ENCODE results near the gene STAT1. TPM values are rescaled to one million over a fixed set of nuclear protein-coding genes. Genes with fewer than 3 reads are reported as not detected.

STAT1 gene
- polyA plus RNA-seq, 3 donors, result 51.3 to 126 (median 110) TPM

DNA sequence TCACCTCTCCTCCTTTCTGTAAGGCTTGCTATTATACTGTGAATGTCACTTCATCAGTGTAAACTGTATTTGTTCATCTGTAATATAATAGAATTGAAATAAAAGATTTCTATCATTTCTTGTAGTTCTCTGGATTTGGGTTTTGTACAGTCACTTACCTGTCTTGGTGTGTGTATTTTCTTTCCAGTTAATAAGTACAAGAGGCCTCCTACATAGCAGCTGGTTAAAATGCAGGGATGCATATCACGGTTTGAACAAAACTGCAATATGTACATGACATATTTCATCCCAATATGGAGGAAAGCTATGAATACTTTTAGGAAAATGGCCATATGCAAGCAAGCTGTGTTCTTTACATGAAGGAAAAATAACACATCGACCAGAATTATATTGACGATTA is 5.4 kb upstream of the STAT1 start:
- Histone ChIP-seq H4K20me1 (ENCODE audit: insufficient read depth, low read length) (no peaks in the 10 kb centered on the region), H2AFZ (ENCODE audit: insufficient read depth, low read depth, low read length, poor library complexity, severe bottlenecking) (no peak overlapping the region), H3K36me3 (replicated peaks in 1 of 2; ENCODE audit: control insufficient read depth in 1 of 2, insufficient read depth in 2 of 2, low read length in 2 of 2) (no peaks in the 10 kb centered on the region), H3K9ac (ENCODE audit: insufficient read depth, low read length, poor library complexity, severe bottlenecking) (no peak overlapping the region), H3K4me1 (ENCODE audit: control insufficient read depth in 1 of 2, insufficient read depth in 2 of 2, low read length in 2 of 2) (peaks cover 28 to 43% of the 10 kb centered on the region in 2 donors), H3K79me2 (ENCODE audit: insufficient read depth, low read length) (no peaks in the 10 kb centered on the region), H3K27ac (ENCODE audit: low read depth in 1 of 2, low read length in 2 of 2) (no peak overlapping the region), H3K4me2 (replicated peaks; ENCODE audit: extremely low read depth, low read length, poor library complexity, severe bottlenecking) (no peak overlapping the region), H3K27me3 (ENCODE audit: control insufficient read depth in 2 of 2, insufficient read depth in 2 of 2, low read length in 2 of 2) (no peaks in the 10 kb centered on the region), H3K9me3 (replicated peaks in 1 of 2; ENCODE audit: control insufficient read depth in 1 of 2, insufficient read depth in 1 of 2, low read length in 2 of 2) (no peaks in the 10 kb centered on the region), H3K4me3 (replicated peaks in 1 of 3; ENCODE audit: low read depth in 2 of 3, low read length in 3 of 3) (no peak overlapping the region)
- WGBS (ENCODE audit: insufficient coverage), result no CpG with 5 or more reads among the region's 3 CpGs
- Mint-ChIP-seq H3K36me3 (no peaks in the 10 kb centered on the region), H3K27ac (no peak overlapping the region), H3K9me3 (peaks cover 0 to 4% (median 0%) of the 10 kb centered on the region in 7 donors), H3K4me1 (peaks cover 4% of the 10 kb centered on the region), H3K4me3 (no peak overlapping the region), H3K27me3 (ENCODE audit: low read depth in 3 of 3) (peaks cover 0 to 2% (median 0%) of the 10 kb centered on the region in 3 donors)
- TF ChIP-seq, protein P1, sequence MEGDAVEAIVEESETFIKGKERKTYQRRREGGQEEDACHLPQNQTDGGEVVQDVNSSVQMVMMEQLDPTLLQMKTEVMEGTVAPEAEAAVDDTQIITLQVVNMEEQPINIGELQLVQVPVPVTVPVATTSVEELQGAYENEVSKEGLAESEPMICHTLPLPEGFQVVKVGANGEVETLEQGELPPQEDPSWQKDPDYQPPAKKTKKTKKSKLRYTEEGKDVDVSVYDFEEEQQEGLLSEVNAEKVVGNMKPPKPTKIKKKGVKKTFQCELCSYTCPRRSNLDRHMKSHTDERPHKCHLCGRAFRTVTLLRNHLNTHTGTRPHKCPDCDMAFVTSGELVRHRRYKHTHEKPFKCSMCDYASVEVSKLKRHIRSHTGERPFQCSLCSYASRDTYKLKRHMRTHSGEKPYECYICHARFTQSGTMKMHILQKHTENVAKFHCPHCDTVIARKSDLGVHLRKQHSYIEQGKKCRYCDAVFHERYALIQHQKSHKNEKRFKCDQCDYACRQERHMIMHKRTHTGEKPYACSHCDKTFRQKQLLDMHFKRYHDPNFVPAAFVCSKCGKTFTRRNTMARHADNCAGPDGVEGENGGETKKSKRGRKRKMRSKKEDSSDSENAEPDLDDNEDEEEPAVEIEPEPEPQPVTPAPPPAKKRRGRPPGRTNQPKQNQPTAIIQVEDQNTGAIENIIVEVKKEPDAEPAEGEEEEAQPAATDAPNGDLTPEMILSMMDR (IDR thresholded peaks at IDR 0.05), result no peak
- intact Hi-C loops (cut with micrococcal nuclease), result no loop called here
- no peak for DNase-seq

DNA sequence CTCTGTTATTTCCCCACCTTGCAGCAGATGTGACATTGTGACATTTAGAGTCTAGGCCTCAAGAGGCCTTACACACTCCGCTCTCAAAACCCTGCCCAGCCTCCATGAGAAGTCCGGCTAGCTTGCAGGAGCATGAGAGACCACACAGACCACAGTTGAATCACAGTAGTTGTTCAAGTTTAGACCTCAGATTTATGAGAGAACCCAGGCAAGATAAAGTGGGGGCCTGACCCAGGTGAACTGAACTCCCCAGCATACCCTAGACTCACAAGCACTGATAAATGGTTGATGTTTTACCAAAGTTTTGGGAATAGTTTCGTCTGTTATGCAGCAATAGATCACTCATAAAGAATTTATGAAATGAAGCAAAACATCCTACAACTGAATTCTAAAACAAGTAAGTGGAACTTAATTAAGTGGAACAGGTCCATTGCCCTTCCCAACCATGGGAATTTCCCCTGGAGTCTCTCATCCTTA is 4.7 kb upstream of the STAT1 start:
- peaks cover 3% of the 10 kb centered on the region for H4K20me1 ChIP-seq (ENCODE audit: insufficient read depth, low read length)
- Mint-ChIP-seq H3K9me3 (peaks cover 0 to 4% (median 0%) of the 10 kb centered on the region in 7 donors), H3K36me3 (no peaks in the 10 kb centered on the region), H3K4me3 (no peak overlapping the region), H3K4me1 (peaks cover 4% of the 10 kb centered on the region), H3K27ac (peak overlapping the region in 1 of 7 donors; percentile 52), H3K27me3 (ENCODE audit: low read depth in 3 of 3) (peaks cover 0 to 2% (median 0%) of the 10 kb centered on the region in 3 donors)
- no peak overlapping the region for H3K27ac ChIP-seq (ENCODE audit: low read depth in 1 of 2, low read length in 2 of 2)
- H3K9ac ChIP-seq (ENCODE audit: insufficient read depth, low read length, poor library complexity, severe bottlenecking), result no peak overlapping the region
- 50% methylated on average over 2 of the region's 3 CpGs for WGBS (ENCODE audit: insufficient coverage)
- TF ChIP-seq, protein P1 (IDR thresholded peaks at IDR 0.05), result no peak
- H3K4me3 ChIP-seq (replicated peaks in 1 of 3; ENCODE audit: low read depth in 2 of 3, low read length in 3 of 3), result no peak overlapping the region
- intact Hi-C loops (cut with micrococcal nuclease), result no loop called here
- peaks cover 4% of the 10 kb centered on the region for H3K79me2 ChIP-seq (ENCODE audit: insufficient read depth, low read length)
- H3K36me3 ChIP-seq (replicated peaks in 1 of 2; ENCODE audit: control insufficient read depth in 1 of 2, insufficient read depth in 2 of 2, low read length in 2 of 2), result no peaks in the 10 kb centered on the region
- DNase-seq, result no peak
- no peaks in the 10 kb centered on the region for H3K27me3 ChIP-seq (ENCODE audit: control insufficient read depth in 2 of 2, insufficient read depth in 2 of 2, low read length in 2 of 2)
- no peaks in the 10 kb centered on the region for H3K9me3 ChIP-seq (replicated peaks in 1 of 2; ENCODE audit: control insufficient read depth in 1 of 2, insufficient read depth in 1 of 2, low read length in 2 of 2)
- no peak overlapping the region for H3K4me2 ChIP-seq (replicated peaks; ENCODE audit: extremely low read depth, low read length, poor library complexity, severe bottlenecking)
- H3K4me1 ChIP-seq (ENCODE audit: control insufficient read depth in 1 of 2, insufficient read depth in 2 of 2, low read length in 2 of 2), result peaks cover 29 to 44% of the 10 kb centered on the region in 2 donors
- no peak overlapping the region for H2AFZ ChIP-seq (ENCODE audit: insufficient read depth, low read depth, low read length, poor library complexity, severe bottlenecking)

All from CD14-positive monocyte (primary cell).